DOHH2 (cell line): ENCODE measurements around the gene RPF1.

ENCODE experiments used
- H3F3A ChIP-seq: fragments of 200-600 bp; sonication (generic), shearing (Covaris generic); 2 replicates; pipeline ENCODE4 v1.6.0; 2016; ENCODE audit warnings: antibody characterized with exemption, mild to moderate bottlenecking; ENCODE audit not compliant: control insufficient read depth, insufficient read depth
- H3K27ac ChIP-seq: fragments of 200-600 bp; sonication (generic); 2 replicates; pipeline ENCODE4 v1.5.1; 2014; ENCODE audit warnings: low read depth, mild to moderate bottlenecking, low read length, moderate library complexity
- H3K27me3 ChIP-seq: fragments of 200-600 bp; sonication (generic); 2 replicates; pipeline ENCODE4 v1.6.1; 2014; ENCODE audit warnings: mild to moderate bottlenecking, low read length, mixed read lengths; ENCODE audit not compliant: control insufficient read depth
- H3K36me3 ChIP-seq: fragments of 200-600 bp; sonication (generic); 2 replicates; pipeline ENCODE4 v1.6.1; 2014; ENCODE audit warnings: mild to moderate bottlenecking, low read length, moderate library complexity, mixed read lengths; ENCODE audit not compliant: control insufficient read depth
- H3K4me1 ChIP-seq: fragments of 200-600 bp; sonication (generic); 2 replicates; pipeline ENCODE4 v1.6.1; 2014; ENCODE audit warnings: mild to moderate bottlenecking, low read length, mixed read lengths; ENCODE audit not compliant: control insufficient read depth
- H3K4me2 ChIP-seq: fragments of 200-600 bp; sonication (generic); 2 replicates; pipeline ENCODE4 v1.6.0; 2014; ENCODE audit warnings: mild to moderate bottlenecking, low read length, moderate library complexity
- H3K4me3 ChIP-seq: fragments of 200-600 bp; sonication (generic); 2 replicates; pipeline ENCODE4 v1.5.1; 2014; ENCODE audit warnings: mild to moderate bottlenecking, low read length, mixed read lengths
- H3K79me2 ChIP-seq: fragments of 200-600 bp; sonication (generic); 2 replicates; pipeline ENCODE4 v1.6.1; 2014; ENCODE audit warnings: mild to moderate bottlenecking, low read length, mixed read lengths; ENCODE audit not compliant: control insufficient read depth
- H3K9me2 ChIP-seq: fragments of 200-600 bp; sonication (generic); replicated peaks from 2 replicates; pipeline ENCODE4 v1.6.1; 2014; ENCODE audit warnings: mild to moderate bottlenecking, low read length, mixed read lengths; ENCODE audit not compliant: control insufficient read depth
- H3K9me3 ChIP-seq: fragments of 200-600 bp; sonication (generic); 2 replicates; pipeline ENCODE4 v1.6.1; 2014; ENCODE audit warnings: antibody characterized with exemption, low read length, mixed read lengths; ENCODE audit not compliant: control insufficient read depth, insufficient read depth
- H4K20me1 ChIP-seq: fragments of 200-600 bp; sonication (generic); 2 replicates; pipeline ENCODE4 v1.6.0; 2014; ENCODE audit warnings: low read depth, mild to moderate bottlenecking, antibody characterized with exemption, low read length, moderate library complexity; ENCODE audit not compliant: control insufficient read depth, insufficient read depth
- EZH2phosphoT487 ChIP-seq: fragments of 200-600 bp; sonication (generic); IDR thresholded peaks from 2 replicates; pipeline ENCODE4 v1.6.1; 2017; ENCODE audit warnings: borderline replicate concordance, mild to moderate bottlenecking, antibody characterized with exemption, low read length, moderate library complexity, mixed read lengths
- TF ChIP-seq, protein P1 (sequence below): fragments of 200-600 bp; sonication (generic); IDR thresholded peaks from one replicate; pipeline ENCODE4 v1.5.1; 2014; ENCODE audit warnings: antibody characterized with exemption, mild to moderate bottlenecking, low read depth, low read length; ENCODE audit not compliant: poor library complexity, severe bottlenecking

The RPF1 gene, protein sequence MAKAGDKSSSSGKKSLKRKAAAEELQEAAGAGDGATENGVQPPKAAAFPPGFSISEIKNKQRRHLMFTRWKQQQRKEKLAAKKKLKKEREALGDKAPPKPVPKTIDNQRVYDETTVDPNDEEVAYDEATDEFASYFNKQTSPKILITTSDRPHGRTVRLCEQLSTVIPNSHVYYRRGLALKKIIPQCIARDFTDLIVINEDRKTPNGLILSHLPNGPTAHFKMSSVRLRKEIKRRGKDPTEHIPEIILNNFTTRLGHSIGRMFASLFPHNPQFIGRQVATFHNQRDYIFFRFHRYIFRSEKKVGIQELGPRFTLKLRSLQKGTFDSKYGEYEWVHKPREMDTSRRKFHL

GRCh38 chr1:84478876-84479868 lies at the start of gene RPF1:
TSS of gene RPF1 (plus strand) at chr1:84479266. CDS start at chr1:84479282, 16 bp downstream.
- TF ChIP-seq, protein P1, sequence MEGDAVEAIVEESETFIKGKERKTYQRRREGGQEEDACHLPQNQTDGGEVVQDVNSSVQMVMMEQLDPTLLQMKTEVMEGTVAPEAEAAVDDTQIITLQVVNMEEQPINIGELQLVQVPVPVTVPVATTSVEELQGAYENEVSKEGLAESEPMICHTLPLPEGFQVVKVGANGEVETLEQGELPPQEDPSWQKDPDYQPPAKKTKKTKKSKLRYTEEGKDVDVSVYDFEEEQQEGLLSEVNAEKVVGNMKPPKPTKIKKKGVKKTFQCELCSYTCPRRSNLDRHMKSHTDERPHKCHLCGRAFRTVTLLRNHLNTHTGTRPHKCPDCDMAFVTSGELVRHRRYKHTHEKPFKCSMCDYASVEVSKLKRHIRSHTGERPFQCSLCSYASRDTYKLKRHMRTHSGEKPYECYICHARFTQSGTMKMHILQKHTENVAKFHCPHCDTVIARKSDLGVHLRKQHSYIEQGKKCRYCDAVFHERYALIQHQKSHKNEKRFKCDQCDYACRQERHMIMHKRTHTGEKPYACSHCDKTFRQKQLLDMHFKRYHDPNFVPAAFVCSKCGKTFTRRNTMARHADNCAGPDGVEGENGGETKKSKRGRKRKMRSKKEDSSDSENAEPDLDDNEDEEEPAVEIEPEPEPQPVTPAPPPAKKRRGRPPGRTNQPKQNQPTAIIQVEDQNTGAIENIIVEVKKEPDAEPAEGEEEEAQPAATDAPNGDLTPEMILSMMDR: no peak
- no peak for TF ChIP-seq EZH2phosphoT487
- Histone ChIP-seq H3K4me3 (peak within 1 kb of the TSS; percentile 92), H4K20me1 (no peaks in the 10 kb centered on the region), H3K27ac (peak within 1 kb of the TSS; percentile 64), H3K4me2 (peak within 1 kb of the TSS; percentile 79), H3K27me3 (no peaks in the 10 kb centered on the region), H3K36me3 (peaks cover 42% of the 10 kb centered on the region), H3F3A (no peaks in the 10 kb centered on the region), H3K79me2 (peaks cover 51% of the 10 kb centered on the region), H3K9me2 (no peaks in the 10 kb centered on the region), H3K4me1 (peaks cover 26% of the 10 kb centered on the region), H3K9me3 (peaks cover 8% of the 10 kb centered on the region)

- Histone ChIP-seq H3K27ac (no peak overlapping the region), H3K9me2 (no peaks in the 10 kb centered on the region), H3K79me2 (no peaks in the 10 kb centered on the region), H3K9me3 (peaks cover 5% of the 10 kb centered on the region; the same call in 1 of the 2 replicates), H3K27me3 (no peaks in the 10 kb centered on the region), H3K4me2 (no peak overlapping the region), H3K36me3 (no peaks in the 10 kb centered on the region), H4K20me1 (no peaks in the 10 kb centered on the region), H3F3A (no peaks in the 10 kb centered on the region), H3K4me1 (peaks cover 17% of the 10 kb centered on the region), H3K4me3 (no peak overlapping the region)
- TF ChIP-seq, protein P1: no peak
- no peak for TF ChIP-seq EZH2phosphoT487
These were observed 48.5 kb upstream of the RPF1 start for GRCh38 chr1:84430546-84430945.

GRCh38 chr1:84433258-84434080 lies 45.6 kb upstream of the RPF1 start:
- Histone ChIP-seq H3K9me3 (peaks cover 5% of the 10 kb centered on the region; the same call in 1 of the 2 replicates), H3K27ac (no peak overlapping the region), H3K9me2 (no peaks in the 10 kb centered on the region), H3F3A (no peaks in the 10 kb centered on the region), H3K4me2 (peak overlapping the region; percentile 63), H3K79me2 (no peaks in the 10 kb centered on the region), H3K4me1 (peaks cover 31% of the 10 kb centered on the region), H3K36me3 (no peaks in the 10 kb centered on the region), H3K27me3 (no peaks in the 10 kb centered on the region), H4K20me1 (no peaks in the 10 kb centered on the region), H3K4me3 (peak overlapping the region; percentile 55)
- TF ChIP-seq, protein P1: peak; percentile 87
- no peak for TF ChIP-seq EZH2phosphoT487
